Measurements from ENCODE around the gene EPN3. TPM values are rescaled to one million over a fixed set of nuclear protein-coding genes. Genes with fewer than 3 reads are reported as not detected.

EPN3 gene
- total RNA-seq, 1 donor from 2014 or later: not detected

DNA sequence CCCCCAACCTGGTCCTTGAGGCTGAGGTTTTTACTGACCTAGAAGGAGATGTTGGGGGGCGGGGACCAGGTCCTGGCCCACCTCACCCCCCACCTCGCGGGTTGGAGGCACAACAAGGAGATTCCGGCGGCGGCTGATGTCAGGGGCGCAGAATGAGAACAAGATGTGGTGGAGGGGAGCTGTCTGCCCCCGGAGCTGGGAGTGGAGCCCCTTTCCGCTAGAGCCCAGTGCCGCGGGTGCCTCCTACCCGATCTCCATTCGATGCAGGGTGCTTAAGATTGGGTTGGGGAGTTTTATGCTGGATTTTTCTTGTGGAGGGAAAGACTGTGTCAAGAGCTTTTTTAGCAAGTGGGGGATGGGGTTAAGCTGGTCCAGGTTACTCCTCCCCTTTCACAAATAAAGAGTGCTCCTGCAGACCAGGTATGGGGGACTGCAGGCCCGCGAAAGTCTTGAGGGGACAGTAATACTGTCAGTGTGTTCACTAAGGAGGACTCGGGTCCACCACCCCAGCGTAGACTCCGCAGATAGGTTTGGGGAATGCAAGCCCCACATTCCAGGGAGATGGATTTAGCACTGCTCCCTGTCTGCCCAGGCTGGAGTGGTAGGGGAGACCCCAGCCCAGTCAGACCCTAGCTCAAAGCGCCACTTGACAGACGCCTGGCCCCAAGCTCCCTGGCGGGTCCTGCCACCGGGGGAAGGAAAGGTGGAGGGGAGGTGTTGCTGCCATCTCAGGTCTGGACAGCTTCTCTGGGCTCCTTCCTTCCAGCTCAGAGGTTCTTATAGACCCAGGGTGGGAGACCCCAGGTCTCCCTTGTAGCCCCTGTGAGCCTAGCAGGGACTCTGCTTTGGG, 29.9 kb downstream of the EPN3 start:
- intact Hi-C loops (cut with micrococcal nuclease): loop anchor here (5.0 kb wide), 1 partner anchor 55 kb away; the partner anchor contains the start of gene MYCBPAP
- H3K27ac Mint-ChIP-seq: no peak overlapping the region
- DNase-seq (ENCODE audit: low spot score): no peak
- no peaks in the 10 kb centered on the region for H3K36me3 Mint-ChIP-seq (ENCODE audit: low read depth)
- H3K4me3 Mint-ChIP-seq: peak overlapping the region; percentile 66
- H3K4me1 Mint-ChIP-seq (ENCODE audit: low read depth): peaks cover 11% of the 10 kb centered on the region
- H3K27me3 Mint-ChIP-seq (ENCODE audit: insufficient read depth): peaks cover 68% of the 10 kb centered on the region
- no peaks in the 10 kb centered on the region for H3K9me3 Mint-ChIP-seq

DNA sequence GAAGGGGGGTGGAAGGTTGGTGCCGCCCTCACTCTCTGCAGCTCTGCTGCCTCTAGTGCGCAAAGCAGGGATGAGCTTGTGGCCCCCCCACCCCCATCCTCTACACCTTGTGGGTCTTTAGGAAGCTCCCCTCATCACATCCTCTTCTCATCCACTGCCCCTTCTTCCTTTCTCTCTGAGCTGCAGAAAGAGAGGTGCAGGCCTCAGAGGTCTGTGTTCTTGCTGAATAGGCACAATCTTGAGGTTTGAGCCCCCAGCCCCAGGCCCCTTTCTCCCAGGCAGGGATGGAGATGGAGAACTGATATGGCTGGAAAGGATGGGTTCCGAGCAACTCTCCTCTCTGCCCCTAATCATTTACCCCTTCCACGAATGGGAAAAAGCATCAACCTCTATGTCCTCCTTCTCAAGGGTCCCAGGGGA, 30.6 kb downstream of the EPN3 start:
- Mint-ChIP-seq H3K27me3 (ENCODE audit: insufficient read depth) (peaks cover 65% of the 10 kb centered on the region), H3K9me3 (no peaks in the 10 kb centered on the region), H3K4me1 (ENCODE audit: low read depth) (peaks cover 11% of the 10 kb centered on the region), H3K36me3 (ENCODE audit: low read depth) (no peaks in the 10 kb centered on the region), H3K27ac (no peak overlapping the region), H3K4me3 (no peak overlapping the region)
- DNase-seq (ENCODE audit: low spot score): no peak
- intact Hi-C loops (cut with micrococcal nuclease): loop anchor here (5.0 kb wide), 1 partner anchor 56 kb away; the partner anchor contains the start of gene MYCBPAP

DNA sequence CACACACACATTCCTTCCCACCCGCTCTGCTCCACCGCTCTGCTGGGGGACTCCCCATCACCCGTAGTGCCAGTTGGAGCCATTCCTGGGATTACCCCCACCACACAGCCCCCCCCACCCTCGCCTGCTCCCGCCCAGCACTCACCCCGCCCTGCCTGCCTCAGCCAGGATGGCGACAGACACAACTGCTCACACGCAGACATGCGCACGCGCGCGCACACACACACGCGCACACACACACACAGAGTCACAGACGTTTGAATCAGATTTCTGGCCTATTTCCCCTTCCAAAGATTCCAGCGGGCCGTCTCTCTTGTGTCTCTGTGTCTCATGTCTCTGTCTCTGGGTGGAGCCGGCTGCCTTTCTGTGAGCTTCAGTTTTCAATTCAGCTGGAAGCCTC, 32.4 kb downstream of the EPN3 start:
- H3K27ac Mint-ChIP-seq: no peak overlapping the region
- intact Hi-C loops (cut with micrococcal nuclease): loop anchor here (5.0 kb wide), 1 partner anchor 58 kb away; the partner anchor contains the start of gene MYCBPAP
- no peak overlapping the region for H3K4me3 Mint-ChIP-seq
- DNase-seq (ENCODE audit: low spot score): no peak
- no peaks in the 10 kb centered on the region for H3K9me3 Mint-ChIP-seq
- peaks cover 9% of the 10 kb centered on the region for H3K4me1 Mint-ChIP-seq (ENCODE audit: low read depth)
- H3K27me3 Mint-ChIP-seq (ENCODE audit: insufficient read depth): peaks cover 58% of the 10 kb centered on the region
- no peaks in the 10 kb centered on the region for H3K36me3 Mint-ChIP-seq (ENCODE audit: low read depth)

GRCh38 chr17:50565402-50566350, 33.1 kb downstream of the EPN3 start:
- no peaks in the 10 kb centered on the region for H3K36me3 Mint-ChIP-seq (ENCODE audit: low read depth)
- DNase-seq (ENCODE audit: low spot score): no peak
- H3K27me3 Mint-ChIP-seq (ENCODE audit: insufficient read depth): peaks cover 54% of the 10 kb centered on the region
- intact Hi-C loops (cut with micrococcal nuclease): no loop called here
- H3K27ac Mint-ChIP-seq: no peak overlapping the region
- no peaks in the 10 kb centered on the region for H3K9me3 Mint-ChIP-seq
- peaks cover 5% of the 10 kb centered on the region for H3K4me1 Mint-ChIP-seq (ENCODE audit: low read depth)
- H3K4me3 Mint-ChIP-seq: no peak overlapping the region

GRCh38 chr17:50566886-50567285, 34.4 kb downstream of the EPN3 start:
- no peak for DNase-seq (ENCODE audit: low spot score)
- Mint-ChIP-seq H3K9me3 (no peaks in the 10 kb centered on the region), H3K4me1 (ENCODE audit: low read depth) (peaks cover 5% of the 10 kb centered on the region), H3K4me3 (no peak overlapping the region), H3K27ac (no peak overlapping the region), H3K27me3 (ENCODE audit: insufficient read depth) (peaks cover 54% of the 10 kb centered on the region), H3K36me3 (ENCODE audit: low read depth) (no peaks in the 10 kb centered on the region)
- intact Hi-C loops (cut with micrococcal nuclease): no loop called here

GRCh38 chr17:50568659-50569058, 36.1 kb downstream of the EPN3 start:
- no peak for DNase-seq (ENCODE audit: low spot score)
- no peaks in the 10 kb centered on the region for H3K36me3 Mint-ChIP-seq (ENCODE audit: low read depth)
- H3K4me1 Mint-ChIP-seq (ENCODE audit: low read depth): no peaks in the 10 kb centered on the region
- no peaks in the 10 kb centered on the region for H3K9me3 Mint-ChIP-seq
- intact Hi-C loops (cut with micrococcal nuclease): no loop called here
- no peak overlapping the region for H3K4me3 Mint-ChIP-seq
- H3K27me3 Mint-ChIP-seq (ENCODE audit: insufficient read depth): peaks cover 38% of the 10 kb centered on the region
- no peak overlapping the region for H3K27ac Mint-ChIP-seq

- H3K4me3 Mint-ChIP-seq: no peak overlapping the region
- no peaks in the 10 kb centered on the region for H3K36me3 Mint-ChIP-seq (ENCODE audit: low read depth)
- DNase-seq (ENCODE audit: low spot score): no peak
- peaks cover 30% of the 10 kb centered on the region for H3K27me3 Mint-ChIP-seq (ENCODE audit: insufficient read depth)
- no peaks in the 10 kb centered on the region for H3K9me3 Mint-ChIP-seq
- no peak overlapping the region for H3K27ac Mint-ChIP-seq
- intact Hi-C loops (cut with micrococcal nuclease): no loop called here
- no peaks in the 10 kb centered on the region for H3K4me1 Mint-ChIP-seq (ENCODE audit: low read depth)
Observed at GRCh38 chr17:50569592-50569991, 37.1 kb downstream of the EPN3 start.

GRCh38 chr17:50570032-50570431, 37.5 kb downstream of the EPN3 start:
- Mint-ChIP-seq H3K36me3 (ENCODE audit: low read depth) (no peaks in the 10 kb centered on the region), H3K4me3 (no peak overlapping the region), H3K27ac (no peak overlapping the region), H3K4me1 (ENCODE audit: low read depth) (no peaks in the 10 kb centered on the region), H3K9me3 (no peaks in the 10 kb centered on the region), H3K27me3 (ENCODE audit: insufficient read depth) (peaks cover 26% of the 10 kb centered on the region)
- DNase-seq (ENCODE audit: low spot score): no peak
- intact Hi-C loops (cut with micrococcal nuclease): no loop called here

- Mint-ChIP-seq H3K36me3 (ENCODE audit: low read depth) (no peaks in the 10 kb centered on the region), H3K27me3 (ENCODE audit: insufficient read depth) (peaks cover 21% of the 10 kb centered on the region), H3K27ac (no peak overlapping the region), H3K4me1 (ENCODE audit: low read depth) (no peaks in the 10 kb centered on the region), H3K4me3 (no peak overlapping the region), H3K9me3 (no peaks in the 10 kb centered on the region)
- no peak for DNase-seq (ENCODE audit: low spot score)
- intact Hi-C loops (cut with micrococcal nuclease): no loop called here
Observed at GRCh38 chr17:50570528-50570927, 38.0 kb downstream of the EPN3 start.

- Mint-ChIP-seq H3K4me1 (ENCODE audit: low read depth) (no peaks in the 10 kb centered on the region), H3K4me3 (no peak overlapping the region), H3K36me3 (ENCODE audit: low read depth) (no peaks in the 10 kb centered on the region), H3K27ac (no peak overlapping the region), H3K27me3 (ENCODE audit: insufficient read depth) (peaks cover 13% of the 10 kb centered on the region), H3K9me3 (no peaks in the 10 kb centered on the region)
- DNase-seq (ENCODE audit: low spot score): no peak
- intact Hi-C loops (cut with micrococcal nuclease): no loop called here
Observed at GRCh38 chr17:50571681-50572080, 39.1 kb downstream of the EPN3 start.

- Mint-ChIP-seq H3K9me3 (no peaks in the 10 kb centered on the region), H3K27ac (no peak overlapping the region), H3K36me3 (ENCODE audit: low read depth) (no peaks in the 10 kb centered on the region), H3K27me3 (ENCODE audit: insufficient read depth) (peaks cover 11% of the 10 kb centered on the region), H3K4me3 (no peak overlapping the region), H3K4me1 (ENCODE audit: low read depth) (no peaks in the 10 kb centered on the region)
- no peak for DNase-seq (ENCODE audit: low spot score)
- intact Hi-C loops (cut with micrococcal nuclease): no loop called here
Observed at GRCh38 chr17:50572541-50572940, 40.0 kb downstream of the EPN3 start.

GRCh38 chr17:50573866-50574611, 41.5 kb downstream of the EPN3 start:
- intact Hi-C loops (cut with micrococcal nuclease): no loop called here
- no peak for DNase-seq (ENCODE audit: low spot score)
- no peak overlapping the region for H3K4me3 Mint-ChIP-seq
- H3K4me1 Mint-ChIP-seq (ENCODE audit: low read depth): no peaks in the 10 kb centered on the region
- no peak overlapping the region for H3K27ac Mint-ChIP-seq
- H3K27me3 Mint-ChIP-seq (ENCODE audit: insufficient read depth): peaks cover 9% of the 10 kb centered on the region
- no peaks in the 10 kb centered on the region for H3K9me3 Mint-ChIP-seq
- no peaks in the 10 kb centered on the region for H3K36me3 Mint-ChIP-seq (ENCODE audit: low read depth)
